ENCODE measurements around the gene TUBGCP6.

Gene TUBGCP6

DNA sequence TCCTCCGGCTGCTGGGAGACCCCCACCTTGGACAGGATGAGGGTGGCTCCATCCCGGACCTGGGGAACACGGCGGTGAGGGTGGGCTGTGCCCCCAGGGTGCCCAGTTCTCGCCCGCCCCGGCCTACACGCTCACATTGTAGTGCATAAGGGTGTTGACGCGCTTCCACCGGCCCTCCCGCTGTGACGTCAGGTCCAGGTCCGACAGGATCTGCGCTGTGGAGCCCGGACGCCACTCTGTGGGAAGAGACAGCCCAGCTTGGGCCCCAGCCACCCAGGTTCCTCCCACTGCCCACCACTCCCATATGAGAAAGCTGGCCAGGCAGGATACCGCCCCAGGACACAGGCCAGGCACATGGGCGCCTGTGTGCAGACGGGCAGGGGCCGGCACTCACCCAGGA, 33.6 kb upstream of the TUBGCP6 start:
- Histone ChIP-seq H3K9me2 (replicated peaks; ENCODE audit: control insufficient read depth, low read length) (no peaks in the 10 kb centered on the region), H3K27me3 (ENCODE audit: control insufficient read depth, low read length) (no peaks in the 10 kb centered on the region), H3K79me2 (ENCODE audit: control insufficient read depth, low read length) (no peaks in the 10 kb centered on the region), H3K9me3 (ENCODE audit: control insufficient read depth, insufficient read depth, low read length) (peaks cover 8% of the 10 kb centered on the region; the same call in 1 of the 2 replicates), H3F3A (ENCODE audit: control insufficient read depth, insufficient read depth) (peaks cover 7% of the 10 kb centered on the region; the same call in 1 of the 2 replicates), H4K20me1 (ENCODE audit: control insufficient read depth, insufficient read depth, low read depth, low read length) (no peaks in the 10 kb centered on the region), H3K36me3 (ENCODE audit: control insufficient read depth, low read length) (peaks cover 81% of the 10 kb centered on the region), H3K4me2 (ENCODE audit: low read length) (no peak overlapping the region), H3K4me1 (ENCODE audit: control insufficient read depth, low read length) (peaks cover 10% of the 10 kb centered on the region), H3K4me3 (ENCODE audit: low read length) (no peak overlapping the region), H3K27ac (ENCODE audit: low read depth, low read length) (no peak overlapping the region)
- TF ChIP-seq, protein P1, sequence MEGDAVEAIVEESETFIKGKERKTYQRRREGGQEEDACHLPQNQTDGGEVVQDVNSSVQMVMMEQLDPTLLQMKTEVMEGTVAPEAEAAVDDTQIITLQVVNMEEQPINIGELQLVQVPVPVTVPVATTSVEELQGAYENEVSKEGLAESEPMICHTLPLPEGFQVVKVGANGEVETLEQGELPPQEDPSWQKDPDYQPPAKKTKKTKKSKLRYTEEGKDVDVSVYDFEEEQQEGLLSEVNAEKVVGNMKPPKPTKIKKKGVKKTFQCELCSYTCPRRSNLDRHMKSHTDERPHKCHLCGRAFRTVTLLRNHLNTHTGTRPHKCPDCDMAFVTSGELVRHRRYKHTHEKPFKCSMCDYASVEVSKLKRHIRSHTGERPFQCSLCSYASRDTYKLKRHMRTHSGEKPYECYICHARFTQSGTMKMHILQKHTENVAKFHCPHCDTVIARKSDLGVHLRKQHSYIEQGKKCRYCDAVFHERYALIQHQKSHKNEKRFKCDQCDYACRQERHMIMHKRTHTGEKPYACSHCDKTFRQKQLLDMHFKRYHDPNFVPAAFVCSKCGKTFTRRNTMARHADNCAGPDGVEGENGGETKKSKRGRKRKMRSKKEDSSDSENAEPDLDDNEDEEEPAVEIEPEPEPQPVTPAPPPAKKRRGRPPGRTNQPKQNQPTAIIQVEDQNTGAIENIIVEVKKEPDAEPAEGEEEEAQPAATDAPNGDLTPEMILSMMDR (IDR thresholded peaks at IDR 0.05; ENCODE audit: low read depth, low read length, poor library complexity, severe bottlenecking), result no peak
- no peak for TF ChIP-seq EZH2phosphoT487 (IDR thresholded peaks at IDR 0.05; ENCODE audit: borderline replicate concordance, low read length)

DNA sequence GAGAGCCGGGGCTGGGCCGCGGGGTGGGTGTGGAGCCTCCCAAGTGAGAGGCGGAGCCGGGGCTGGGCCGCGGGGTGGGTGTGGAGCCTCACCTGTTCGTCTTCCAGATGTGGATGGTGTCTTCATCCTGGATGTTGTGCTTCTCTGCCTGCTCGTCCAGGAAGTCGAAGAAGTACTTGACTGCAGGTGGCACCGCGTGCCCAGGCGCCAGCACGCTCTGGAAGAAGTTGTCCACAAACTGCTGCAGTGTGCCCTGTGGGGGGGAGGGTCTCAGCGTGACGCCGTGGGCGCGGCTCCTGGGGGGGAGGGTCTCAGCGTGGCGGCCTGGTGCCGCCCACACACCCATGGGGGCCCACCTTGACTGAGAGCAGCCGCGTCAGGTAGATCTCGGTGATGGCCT, 32.9 kb upstream of the TUBGCP6 start:
- H3K9me3 ChIP-seq (ENCODE audit: control insufficient read depth, insufficient read depth, low read length), result peaks cover 8% of the 10 kb centered on the region; the same call in 1 of the 2 replicates
- H3K79me2 ChIP-seq (ENCODE audit: control insufficient read depth, low read length), result no peaks in the 10 kb centered on the region
- peaks cover under 1% of the 10 kb centered on the region; the same call in 1 of the 2 replicates for H4K20me1 ChIP-seq (ENCODE audit: control insufficient read depth, insufficient read depth, low read depth, low read length)
- H3F3A ChIP-seq (ENCODE audit: control insufficient read depth, insufficient read depth), result peaks cover 7% of the 10 kb centered on the region; the same call in 1 of the 2 replicates
- peaks cover 76% of the 10 kb centered on the region for H3K36me3 ChIP-seq (ENCODE audit: control insufficient read depth, low read length)
- H3K27me3 ChIP-seq (ENCODE audit: control insufficient read depth, low read length), result no peaks in the 10 kb centered on the region
- H3K4me2 ChIP-seq (ENCODE audit: low read length), result no peak overlapping the region
- TF ChIP-seq, protein P1 (IDR thresholded peaks at IDR 0.05; ENCODE audit: low read depth, low read length, poor library complexity, severe bottlenecking), result no peak
- TF ChIP-seq EZH2phosphoT487 (IDR thresholded peaks at IDR 0.05; ENCODE audit: borderline replicate concordance, low read length), result no peak
- H3K9me2 ChIP-seq (replicated peaks; ENCODE audit: control insufficient read depth, low read length), result no peaks in the 10 kb centered on the region
- H3K4me1 ChIP-seq (ENCODE audit: control insufficient read depth, low read length), result peaks cover 10% of the 10 kb centered on the region
- H3K27ac ChIP-seq (ENCODE audit: low read depth, low read length), result no peak overlapping the region
- no peak overlapping the region for H3K4me3 ChIP-seq (ENCODE audit: low read length)

DNA sequence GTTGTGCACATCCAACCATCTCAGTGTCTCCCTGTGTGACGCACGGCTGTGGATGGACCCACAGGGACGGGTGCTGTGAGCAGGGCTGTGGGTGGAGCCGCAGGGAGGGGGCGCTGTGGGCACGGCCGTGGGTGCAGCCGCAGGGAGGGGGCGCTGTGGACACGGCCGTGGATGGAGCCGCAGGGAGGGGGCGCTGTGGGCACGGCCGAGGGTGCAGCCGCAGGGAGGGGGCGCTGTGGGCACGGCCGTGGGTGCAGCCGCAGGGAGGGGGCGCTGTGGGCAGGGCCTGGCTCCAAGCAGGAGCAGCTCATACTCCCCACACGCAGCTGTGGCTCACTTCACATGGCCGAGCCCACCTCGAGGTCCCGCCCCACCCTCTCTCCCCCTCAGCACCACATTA, 31.3 kb upstream of the TUBGCP6 start:
- Histone ChIP-seq H3K36me3 (ENCODE audit: control insufficient read depth, low read length) (peaks cover 59% of the 10 kb centered on the region), H3K79me2 (ENCODE audit: control insufficient read depth, low read length) (no peaks in the 10 kb centered on the region), H3K27ac (ENCODE audit: low read depth, low read length) (peak overlapping the region; percentile 38; the same call in 1 of the 2 replicates), H3K4me3 (ENCODE audit: low read length) (no peak overlapping the region; the same call in 1 of the 2 replicates), H3K9me2 (replicated peaks; ENCODE audit: control insufficient read depth, low read length) (no peaks in the 10 kb centered on the region), H4K20me1 (ENCODE audit: control insufficient read depth, insufficient read depth, low read depth, low read length) (peaks cover 3% of the 10 kb centered on the region; the same call in 1 of the 2 replicates), H3K9me3 (ENCODE audit: control insufficient read depth, insufficient read depth, low read length) (peaks cover 8% of the 10 kb centered on the region; the same call in 1 of the 2 replicates), H3K4me1 (ENCODE audit: control insufficient read depth, low read length) (peaks cover 20% of the 10 kb centered on the region), H3K4me2 (ENCODE audit: low read length) (0 out of 2 replicates have a peak overlapping the region, but pooled peaks have one; percentile 10), H3F3A (ENCODE audit: control insufficient read depth, insufficient read depth) (peaks cover 10% of the 10 kb centered on the region), H3K27me3 (ENCODE audit: control insufficient read depth, low read length) (0 out of 2 replicates have a peak, but pooled peaks cover under 1% of the 10 kb centered on the region)
- no peak for TF ChIP-seq EZH2phosphoT487 (IDR thresholded peaks at IDR 0.05; ENCODE audit: borderline replicate concordance, low read length)
- TF ChIP-seq, protein P1 (IDR thresholded peaks at IDR 0.05; ENCODE audit: low read depth, low read length, poor library complexity, severe bottlenecking), result peak; percentile 100
